Measurements from ENCODE around the gene C5. TPM values are rescaled to one million over a fixed set of nuclear protein-coding genes. Genes with fewer than 3 reads are reported as not detected.

The C5 gene
- total and polyA plus RNA-seq, 2 experiments from 2014 or later, result 0.31 TPM; not detected in 1

DNA sequence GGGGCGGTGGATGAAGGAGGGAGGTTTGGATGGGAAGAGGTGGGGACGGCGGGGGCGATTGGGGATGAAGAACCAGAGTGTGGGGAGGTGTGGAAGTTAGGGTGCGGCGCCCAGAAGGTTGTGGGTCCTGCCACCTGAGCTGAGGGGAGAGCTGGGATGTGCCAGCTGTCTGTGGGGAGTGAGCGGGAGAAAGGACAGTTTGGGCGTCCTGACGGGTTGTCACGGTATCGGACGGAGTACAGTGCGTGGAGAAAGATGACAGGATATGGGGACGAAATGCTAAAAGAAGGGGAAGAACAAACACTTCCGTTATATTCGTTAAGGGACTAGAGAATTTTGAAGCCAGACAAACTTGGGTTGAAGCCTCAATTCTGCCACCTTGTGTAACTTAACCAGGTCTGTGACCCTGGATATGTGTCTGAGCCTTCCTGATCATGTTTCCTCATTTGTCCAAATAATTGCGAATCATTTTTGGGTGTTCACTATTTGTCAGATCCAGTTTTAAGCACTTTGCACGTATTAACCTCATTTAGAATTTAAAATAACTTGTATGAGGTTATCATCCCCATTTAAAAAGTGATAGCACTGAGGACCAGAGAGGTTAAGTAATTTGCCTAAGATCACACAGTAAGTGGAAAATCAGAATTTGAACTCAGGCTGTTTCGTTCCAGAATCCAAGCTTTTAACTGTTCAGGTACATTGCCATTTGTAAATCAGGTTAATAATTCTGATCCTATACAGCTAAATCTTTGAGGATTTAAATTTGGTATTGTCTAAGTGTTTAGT is 25.4 kb upstream of the C5 start (continued):
- no peak for TF ChIP-seq CREB1 (CRISPR knock-in tag; IDR thresholded peaks at IDR 0.05; ENCODE audit: low read depth)
- TF ChIP-seq, protein P1, sequence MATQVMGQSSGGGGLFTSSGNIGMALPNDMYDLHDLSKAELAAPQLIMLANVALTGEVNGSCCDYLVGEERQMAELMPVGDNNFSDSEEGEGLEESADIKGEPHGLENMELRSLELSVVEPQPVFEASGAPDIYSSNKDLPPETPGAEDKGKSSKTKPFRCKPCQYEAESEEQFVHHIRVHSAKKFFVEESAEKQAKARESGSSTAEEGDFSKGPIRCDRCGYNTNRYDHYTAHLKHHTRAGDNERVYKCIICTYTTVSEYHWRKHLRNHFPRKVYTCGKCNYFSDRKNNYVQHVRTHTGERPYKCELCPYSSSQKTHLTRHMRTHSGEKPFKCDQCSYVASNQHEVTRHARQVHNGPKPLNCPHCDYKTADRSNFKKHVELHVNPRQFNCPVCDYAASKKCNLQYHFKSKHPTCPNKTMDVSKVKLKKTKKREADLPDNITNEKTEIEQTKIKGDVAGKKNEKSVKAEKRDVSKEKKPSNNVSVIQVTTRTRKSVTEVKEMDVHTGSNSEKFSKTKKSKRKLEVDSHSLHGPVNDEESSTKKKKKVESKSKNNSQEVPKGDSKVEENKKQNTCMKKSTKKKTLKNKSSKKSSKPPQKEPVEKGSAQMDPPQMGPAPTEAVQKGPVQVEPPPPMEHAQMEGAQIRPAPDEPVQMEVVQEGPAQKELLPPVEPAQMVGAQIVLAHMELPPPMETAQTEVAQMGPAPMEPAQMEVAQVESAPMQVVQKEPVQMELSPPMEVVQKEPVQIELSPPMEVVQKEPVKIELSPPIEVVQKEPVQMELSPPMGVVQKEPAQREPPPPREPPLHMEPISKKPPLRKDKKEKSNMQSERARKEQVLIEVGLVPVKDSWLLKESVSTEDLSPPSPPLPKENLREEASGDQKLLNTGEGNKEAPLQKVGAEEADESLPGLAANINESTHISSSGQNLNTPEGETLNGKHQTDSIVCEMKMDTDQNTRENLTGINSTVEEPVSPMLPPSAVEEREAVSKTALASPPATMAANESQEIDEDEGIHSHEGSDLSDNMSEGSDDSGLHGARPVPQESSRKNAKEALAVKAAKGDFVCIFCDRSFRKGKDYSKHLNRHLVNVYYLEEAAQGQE (IDR thresholded peaks at IDR 0.05; ENCODE audit: unreplicated experiment), result no peak
- TF ChIP-seq POLR2AphosphoS5 (IDR thresholded peaks at IDR 0.05; ENCODE audit: low read depth), result no peak

DNA sequence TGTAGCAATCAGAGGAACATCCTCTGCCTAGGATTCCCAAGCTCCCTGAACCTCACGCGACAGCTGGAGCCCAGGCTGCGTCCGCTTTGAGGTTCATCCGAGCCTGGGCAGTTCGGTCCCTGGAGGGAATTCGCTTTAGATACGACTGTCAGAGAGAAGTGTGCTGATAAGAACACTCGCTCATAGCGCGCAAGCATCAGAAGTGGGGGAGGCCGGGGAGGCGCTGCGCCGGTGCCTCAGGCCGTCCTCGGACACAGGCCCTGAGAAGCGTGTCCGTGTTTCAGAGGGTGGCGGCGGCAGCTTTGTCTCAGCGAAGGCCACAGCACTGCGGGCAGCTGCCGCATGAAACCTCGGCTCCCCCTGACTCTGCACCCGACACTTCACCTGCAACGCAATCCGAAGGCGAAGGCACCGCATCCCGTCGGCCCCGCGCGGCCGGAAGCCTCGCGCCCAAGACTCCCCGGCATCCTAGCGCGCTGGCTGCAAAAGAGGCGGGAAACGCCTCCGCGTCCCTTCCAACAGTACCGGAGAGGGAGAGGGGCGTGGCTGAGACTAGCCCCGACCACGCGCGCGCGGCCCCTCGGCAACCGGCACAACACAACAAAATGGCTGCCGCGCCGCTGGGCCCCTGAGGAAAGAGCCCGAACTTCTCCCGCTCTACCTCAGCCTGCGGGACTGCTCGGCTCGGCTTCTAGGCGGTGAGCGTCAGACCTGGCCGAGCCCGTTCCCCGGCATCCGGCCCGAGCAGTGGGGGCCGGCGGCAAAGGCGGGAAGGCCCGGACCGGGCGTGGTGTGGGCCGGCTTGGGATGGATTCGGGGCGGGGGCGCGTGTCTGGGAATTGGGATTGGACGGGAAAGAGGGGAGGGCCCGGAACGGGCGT is 24.5 kb upstream of the C5 start, which contains the start of gene CNTRL:
Gene CNTRL (plus strand): TSS at position 586 of the 881 bp plus-strand sequence. CDS start 13,372 bp downstream, outside the sequence.
- Histone ChIP-seq H3K27ac (ENCODE audit: low read depth) (peak within 1 kb of the TSS; percentile 90; the same call in 1 of the 2 replicates), H3K36me3 (ENCODE audit: insufficient read depth) (no peaks in the 10 kb centered on the region), H3K9me2 (ENCODE audit: insufficient read depth) (no peaks in the 10 kb centered on the region), H4K20me1 (replicated peaks; ENCODE audit: insufficient read depth) (peaks cover 16% of the 10 kb centered on the region), H3K79me2 (replicated peaks; ENCODE audit: insufficient read depth) (no peaks in the 10 kb centered on the region), H2AFZ (peak within 1 kb of the TSS; percentile 100), H3K4me2 (peak within 1 kb of the TSS; percentile 84), H3F3A (replicated peaks; ENCODE audit: low read depth) (peaks cover 13% of the 10 kb centered on the region), H3K4me3 (peak within 1 kb of the TSS; percentile 71), H3K27me3 (ENCODE audit: insufficient read depth) (peaks cover 71% of the 10 kb centered on the region), H3K4me1 (ENCODE audit: insufficient read depth) (peaks cover 16% of the 10 kb centered on the region)
- Mint-ChIP-seq H3K27ac (peak within 1 kb of the TSS; percentile 94), H3K36me3 (ENCODE audit: low read depth) (no peaks in the 10 kb centered on the region; the same call in 2 of the 3 replicates), H3K4me1 (peaks cover 12% of the 10 kb centered on the region), H3K4me3 (peak within 1 kb of the TSS; percentile 98), H3K9me3 (no peaks in the 10 kb centered on the region; the same call in 2 of the 3 replicates), H3K27me3 (ENCODE audit: insufficient read depth, low read depth, poor library complexity) (peaks cover 40% of the 10 kb centered on the region)
- DNase-seq (ENCODE audit: low spot score) (peak; percentile 96), ATAC-seq (peak; percentile 87)
- TF ChIP-seq ZNF114 (CRISPR knock-in tag; IDR thresholded peaks at IDR 0.05), result no peak
- TF ChIP-seq, protein P1 (IDR thresholded peaks at IDR 0.05; ENCODE audit: unreplicated experiment), result peak; percentile 15
- peak; percentile 66 for TF ChIP-seq POLR2AphosphoS5 (IDR thresholded peaks at IDR 0.05; ENCODE audit: low read depth)
- TF ChIP-seq, protein P2, sequence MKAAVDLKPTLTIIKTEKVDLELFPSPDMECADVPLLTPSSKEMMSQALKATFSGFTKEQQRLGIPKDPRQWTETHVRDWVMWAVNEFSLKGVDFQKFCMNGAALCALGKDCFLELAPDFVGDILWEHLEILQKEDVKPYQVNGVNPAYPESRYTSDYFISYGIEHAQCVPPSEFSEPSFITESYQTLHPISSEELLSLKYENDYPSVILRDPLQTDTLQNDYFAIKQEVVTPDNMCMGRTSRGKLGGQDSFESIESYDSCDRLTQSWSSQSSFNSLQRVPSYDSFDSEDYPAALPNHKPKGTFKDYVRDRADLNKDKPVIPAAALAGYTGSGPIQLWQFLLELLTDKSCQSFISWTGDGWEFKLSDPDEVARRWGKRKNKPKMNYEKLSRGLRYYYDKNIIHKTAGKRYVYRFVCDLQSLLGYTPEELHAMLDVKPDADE (IDR thresholded peaks at IDR 0.05), result peak; percentile 26
- TF ChIP-seq CREB1 (CRISPR knock-in tag; IDR thresholded peaks at IDR 0.05; ENCODE audit: low read depth), result peak; percentile 46
- TF ChIP-seq, protein P3, sequence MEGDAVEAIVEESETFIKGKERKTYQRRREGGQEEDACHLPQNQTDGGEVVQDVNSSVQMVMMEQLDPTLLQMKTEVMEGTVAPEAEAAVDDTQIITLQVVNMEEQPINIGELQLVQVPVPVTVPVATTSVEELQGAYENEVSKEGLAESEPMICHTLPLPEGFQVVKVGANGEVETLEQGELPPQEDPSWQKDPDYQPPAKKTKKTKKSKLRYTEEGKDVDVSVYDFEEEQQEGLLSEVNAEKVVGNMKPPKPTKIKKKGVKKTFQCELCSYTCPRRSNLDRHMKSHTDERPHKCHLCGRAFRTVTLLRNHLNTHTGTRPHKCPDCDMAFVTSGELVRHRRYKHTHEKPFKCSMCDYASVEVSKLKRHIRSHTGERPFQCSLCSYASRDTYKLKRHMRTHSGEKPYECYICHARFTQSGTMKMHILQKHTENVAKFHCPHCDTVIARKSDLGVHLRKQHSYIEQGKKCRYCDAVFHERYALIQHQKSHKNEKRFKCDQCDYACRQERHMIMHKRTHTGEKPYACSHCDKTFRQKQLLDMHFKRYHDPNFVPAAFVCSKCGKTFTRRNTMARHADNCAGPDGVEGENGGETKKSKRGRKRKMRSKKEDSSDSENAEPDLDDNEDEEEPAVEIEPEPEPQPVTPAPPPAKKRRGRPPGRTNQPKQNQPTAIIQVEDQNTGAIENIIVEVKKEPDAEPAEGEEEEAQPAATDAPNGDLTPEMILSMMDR (conservative IDR thresholded peaks at IDR 0.05; ENCODE audit: low read depth in 2 of 2), result no peak

Data from GM23338 (cell line).